Activated CD8-positive, alpha-beta memory T cell treated with anti-CD3 and anti-CD28 coated beads for 36 hours (primary cell): ENCODE data around the gene SAMD4A. TPM values are rescaled to one million over a fixed set of nuclear protein-coding genes. Genes with fewer than 3 reads are reported as not detected.

Source experiments
- CTCF ChIA-PET: fragments of 350-600 bp; sonication (Branson Sonifier 250); formaldehyde crosslinking; loops from one replicate; lab custom pipeline; 2021; ENCODE audit warnings: antibody characterized with exemption; lab: Charles Lee
- POLR2A ChIA-PET: fragments of 350-600 bp; sonication (Branson Sonifier 250); formaldehyde crosslinking; loops from one replicate; lab custom pipeline; 2021; ENCODE audit warnings: antibody characterized with exemption; lab: Charles Lee
- total RNA-seq, 2 experiments: library from RNA; stranded (reverse); gene quantifications; one replicate each; pipeline ENCODE4 v1.2.3, GENCODE V29; 2021

Gene SAMD4A
- total RNA-seq, 2 experiments from 2014 or later: 4.0 to 4.8 TPM

- CTCF ChIA-PET: interaction anchor here (0.8 to 6.0 kb wide), 11 partner anchors 12 to 243 kb away, joined by 3 to 32 read pairs (median 5); partner anchors contain the start of gene SAMD4A
- POLR2A ChIA-PET: no interaction called here
Measured at GRCh38 chr14:54806616-54807015, 239.7 kb downstream of the SAMD4A start.

GRCh38 chr14:54807428-54807827 is 240.5 kb downstream of the SAMD4A start:
- CTCF ChIA-PET: interaction anchor here (0.6 to 6.0 kb wide), 3 partner anchors 32 to 311 kb away, joined by 3 to 32 read pairs (median 12); no protein-coding TSS in a partner anchor
- POLR2A ChIA-PET: no interaction called here

- ChIA-PET POLR2A (no interaction called here), CTCF (interaction anchor here (0.6 to 6.0 kb wide), 3 partner anchors 33 to 312 kb away, joined by 3 to 32 read pairs (median 12); no protein-coding TSS in a partner anchor)
Measured at GRCh38 chr14:54807881-54808280, 241.0 kb downstream of the SAMD4A start.

- ChIA-PET CTCF (interaction anchor here (2.4 to 6.0 kb wide), 2 partner anchors 34 to 245 kb away, joined by 12 to 32 read pairs; no protein-coding TSS in a partner anchor), POLR2A (no interaction called here)
Measured at GRCh38 chr14:54808326-54809161, 241.6 kb downstream of the SAMD4A start.

GRCh38 chr14:54809767-54810166 is 242.8 kb downstream of the SAMD4A start:
- ChIA-PET CTCF (no interaction called here), POLR2A (no interaction called here)

- ChIA-PET POLR2A (no interaction called here), CTCF (no interaction called here)
Measured at GRCh38 chr14:54812617-54813016, 245.7 kb downstream of the SAMD4A start.

- POLR2A ChIA-PET: no interaction called here
Measured at GRCh38 chr14:54813081-54813480, 246.2 kb downstream of the SAMD4A start.

GRCh38 chr14:54814076-54814475 is 247.1 kb downstream of the SAMD4A start:
- CTCF ChIA-PET: interaction anchor here (0.9 kb wide), 1 partner anchor 9 kb away, joined by 3 read pairs; no protein-coding TSS in a partner anchor
- POLR2A ChIA-PET: no interaction called here

More at GRCh38 chr14:54813081-54813480, 246.2 kb downstream of the SAMD4A start:
- CTCF ChIA-PET: no interaction called here

- POLR2A ChIA-PET: no interaction called here
- CTCF ChIA-PET: no interaction called here
Measured at GRCh38 chr14:54815016-54815415, 248.1 kb downstream of the SAMD4A start.

- ChIA-PET POLR2A (no interaction called here), CTCF (no interaction called here)
Measured at GRCh38 chr14:54815515-54815914, 248.6 kb downstream of the SAMD4A start.

GRCh38 chr14:54816450-54816849 is 249.5 kb downstream of the SAMD4A start:
- POLR2A ChIA-PET: no interaction called here
- CTCF ChIA-PET: interaction anchor here (0.7 kb wide), 1 partner anchor 11 kb away, joined by 3 read pairs; no protein-coding TSS in a partner anchor

GRCh38 chr14:54817506-54817905 is 250.6 kb downstream of the SAMD4A start:
- POLR2A ChIA-PET: no interaction called here
- CTCF ChIA-PET: interaction anchor here (2.0 kb wide), 1 partner anchor 12 kb away, joined by 8 read pairs; no protein-coding TSS in a partner anchor

GRCh38 chr14:54818201-54819133 is 251.5 kb downstream of the SAMD4A start:
- POLR2A ChIA-PET: no interaction called here
- CTCF ChIA-PET: interaction anchor here (1.0 to 2.0 kb wide), 2 partner anchors 13 to 157 kb away, joined by 3 to 8 read pairs; no protein-coding TSS in a partner anchor

- ChIA-PET CTCF (no interaction called here), POLR2A (no interaction called here)
Measured at GRCh38 chr14:54822685-54823084, 255.8 kb downstream of the SAMD4A start.

GRCh38 chr14:54823757-54824549 is 257.0 kb downstream of the SAMD4A start:
- CTCF ChIA-PET: no interaction called here
- POLR2A ChIA-PET: no interaction called here

GRCh38 chr14:54828037-54828436 is 261.1 kb downstream of the SAMD4A start:
- POLR2A ChIA-PET: no interaction called here
- CTCF ChIA-PET: interaction anchor here (0.7 kb wide), 1 partner anchor 443 kb away, joined by 3 read pairs; no protein-coding TSS in a partner anchor

GRCh38 chr14:54829486-54830224 is 262.7 kb downstream of the SAMD4A start:
- ChIA-PET POLR2A (interaction anchor here (0.6 kb wide), 1 partner anchor 211 kb away, joined by 3 read pairs; no protein-coding TSS in a partner anchor), CTCF (interaction anchor here (0.6 kb wide), 1 partner anchor 13 kb away, joined by 3 read pairs; no protein-coding TSS in a partner anchor)

- POLR2A ChIA-PET: no interaction called here
- CTCF ChIA-PET: interaction anchor here (0.7 kb wide), 1 partner anchor 10 kb away, joined by 3 read pairs; no protein-coding TSS in a partner anchor
Measured at GRCh38 chr14:54830650-54831049, 263.7 kb downstream of the SAMD4A start.
